ENCODE results near the gene CACNA1S.

Gene CACNA1S

DNA sequence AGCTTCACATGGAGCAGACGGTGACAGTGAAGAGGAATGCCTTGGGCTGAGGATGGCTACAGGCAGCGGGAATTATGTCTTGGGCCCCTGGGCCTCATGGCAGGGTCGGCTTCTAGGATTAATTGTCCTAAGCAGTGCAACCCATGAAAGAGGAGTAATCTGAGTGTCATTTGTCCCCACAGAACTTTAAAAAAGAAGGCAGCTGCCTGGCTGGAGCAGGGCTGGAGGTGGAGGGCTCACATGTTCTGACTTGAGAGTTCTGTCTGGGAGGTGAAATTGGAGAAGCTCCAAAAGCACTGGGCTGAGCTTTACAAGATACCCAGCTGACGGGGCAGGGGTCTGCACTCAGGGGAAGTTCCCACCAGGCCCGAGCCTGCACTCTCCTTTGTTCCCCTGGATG lies 22.6 kb downstream of the CACNA1S start:
- no peak overlapping the region for H3K4me3 ChIP-seq (ENCODE audit: low read depth, low read length)
- TF ChIP-seq, protein P1, sequence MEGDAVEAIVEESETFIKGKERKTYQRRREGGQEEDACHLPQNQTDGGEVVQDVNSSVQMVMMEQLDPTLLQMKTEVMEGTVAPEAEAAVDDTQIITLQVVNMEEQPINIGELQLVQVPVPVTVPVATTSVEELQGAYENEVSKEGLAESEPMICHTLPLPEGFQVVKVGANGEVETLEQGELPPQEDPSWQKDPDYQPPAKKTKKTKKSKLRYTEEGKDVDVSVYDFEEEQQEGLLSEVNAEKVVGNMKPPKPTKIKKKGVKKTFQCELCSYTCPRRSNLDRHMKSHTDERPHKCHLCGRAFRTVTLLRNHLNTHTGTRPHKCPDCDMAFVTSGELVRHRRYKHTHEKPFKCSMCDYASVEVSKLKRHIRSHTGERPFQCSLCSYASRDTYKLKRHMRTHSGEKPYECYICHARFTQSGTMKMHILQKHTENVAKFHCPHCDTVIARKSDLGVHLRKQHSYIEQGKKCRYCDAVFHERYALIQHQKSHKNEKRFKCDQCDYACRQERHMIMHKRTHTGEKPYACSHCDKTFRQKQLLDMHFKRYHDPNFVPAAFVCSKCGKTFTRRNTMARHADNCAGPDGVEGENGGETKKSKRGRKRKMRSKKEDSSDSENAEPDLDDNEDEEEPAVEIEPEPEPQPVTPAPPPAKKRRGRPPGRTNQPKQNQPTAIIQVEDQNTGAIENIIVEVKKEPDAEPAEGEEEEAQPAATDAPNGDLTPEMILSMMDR (conservative IDR thresholded peaks at IDR 0.05; ENCODE audit: low read depth, low read length) = no peak
- DNase-seq (ENCODE audit: low read depth) = no peak

DNA sequence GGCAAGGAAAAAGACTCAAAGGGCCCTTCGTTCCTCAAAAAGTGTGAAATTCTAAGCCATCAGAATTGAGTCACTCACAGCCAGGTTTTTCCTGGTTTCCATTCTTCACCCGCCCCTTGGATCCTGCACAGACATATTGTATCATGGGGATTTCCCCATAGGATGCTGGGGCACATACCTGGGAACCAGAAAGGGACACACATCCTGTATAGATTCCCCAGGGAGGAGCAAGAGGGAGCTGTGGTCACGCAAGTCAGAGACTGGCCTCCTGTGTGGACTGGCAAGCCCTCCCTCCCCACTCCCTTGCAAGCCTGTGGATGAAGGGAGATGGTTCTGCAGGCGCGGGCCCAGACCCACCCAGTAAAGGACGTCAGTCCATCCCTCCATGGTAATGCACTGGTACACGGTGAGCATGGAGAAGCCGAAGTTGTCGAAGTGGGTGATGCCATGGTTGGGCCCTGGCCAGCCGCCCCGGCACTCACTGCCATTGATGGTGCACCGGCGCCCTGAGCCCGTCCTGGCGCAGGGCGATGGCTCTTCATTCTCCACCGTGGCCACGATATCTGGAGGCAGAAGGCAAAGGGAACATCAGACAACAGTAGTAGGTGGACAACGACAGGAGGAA lies 23.2 kb downstream of the CACNA1S start:
- TF ChIP-seq, protein P1 (conservative IDR thresholded peaks at IDR 0.05; ENCODE audit: low read depth, low read length) = no peak
- DNase-seq (ENCODE audit: low read depth) = no peak
- no peak overlapping the region for H3K4me3 ChIP-seq (ENCODE audit: low read depth, low read length)

DNA sequence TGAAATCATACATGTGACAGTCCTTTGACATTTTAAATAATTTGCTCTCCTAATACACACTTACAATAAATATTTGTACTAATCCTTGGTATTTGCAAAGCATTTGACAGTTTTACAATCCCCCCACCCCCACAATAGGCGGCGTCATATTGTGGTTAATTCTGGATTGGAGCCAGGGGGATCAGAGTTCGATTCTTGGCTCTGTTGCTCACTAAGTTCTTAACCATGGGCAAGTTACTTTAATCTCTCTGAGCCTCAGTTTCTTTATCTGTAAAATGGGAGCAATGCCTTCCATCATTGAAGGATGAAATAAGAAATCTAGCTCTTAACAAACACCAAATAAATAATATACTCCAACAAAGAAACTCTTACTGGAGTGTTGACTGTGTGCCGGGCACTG lies 23.8 kb downstream of the CACNA1S start:
- H3K4me3 ChIP-seq (ENCODE audit: low read depth, low read length) = no peak overlapping the region
- TF ChIP-seq, protein P1 (conservative IDR thresholded peaks at IDR 0.05; ENCODE audit: low read depth, low read length) = no peak
- DNase-seq (ENCODE audit: low read depth) = no peak

DNA sequence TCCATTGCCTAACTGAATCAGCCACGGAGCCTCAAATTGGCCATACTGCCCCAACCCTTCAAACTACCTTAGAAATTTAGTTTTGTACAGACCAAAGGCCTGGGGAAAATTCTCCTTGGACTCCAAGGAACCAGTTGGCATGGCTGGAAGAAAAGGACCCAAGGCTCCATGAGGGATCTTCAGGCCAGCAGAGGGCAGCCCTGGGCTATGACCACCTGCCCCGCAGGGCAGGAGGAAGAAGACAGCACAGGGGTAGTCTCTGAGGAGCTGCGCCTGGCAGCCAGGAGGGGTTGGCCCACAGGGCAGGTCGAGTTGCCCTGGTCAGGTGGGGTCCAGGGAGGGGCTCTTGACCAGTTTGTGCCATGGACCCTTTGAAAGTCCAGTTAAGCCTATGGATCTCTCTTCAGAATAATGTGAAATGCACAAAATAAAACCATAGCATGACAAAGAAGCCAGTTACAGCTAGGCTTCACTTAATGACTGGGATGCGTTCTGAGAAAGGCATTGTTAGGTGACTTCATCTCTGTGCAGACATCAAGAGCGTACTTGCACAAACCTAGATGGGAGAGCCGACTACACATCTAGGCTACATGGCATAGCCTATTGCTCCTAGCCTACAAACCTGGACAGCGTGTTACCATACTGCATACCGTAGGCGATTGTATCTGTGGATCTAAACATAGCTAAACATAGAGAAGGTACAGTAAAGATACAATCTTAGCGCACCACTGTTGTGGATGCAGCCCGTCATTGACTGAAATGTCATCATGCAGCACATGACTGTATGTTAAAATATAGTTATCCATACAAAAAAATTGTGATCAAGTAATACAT lies 26.1 kb downstream of the CACNA1S start:
- no peak overlapping the region for H3K4me3 ChIP-seq (ENCODE audit: low read depth, low read length)
- peak; percentile 64 for DNase-seq (ENCODE audit: low read depth)
- TF ChIP-seq, protein P1 (conservative IDR thresholded peaks at IDR 0.05; ENCODE audit: low read depth, low read length) = peak; percentile 86

DNA sequence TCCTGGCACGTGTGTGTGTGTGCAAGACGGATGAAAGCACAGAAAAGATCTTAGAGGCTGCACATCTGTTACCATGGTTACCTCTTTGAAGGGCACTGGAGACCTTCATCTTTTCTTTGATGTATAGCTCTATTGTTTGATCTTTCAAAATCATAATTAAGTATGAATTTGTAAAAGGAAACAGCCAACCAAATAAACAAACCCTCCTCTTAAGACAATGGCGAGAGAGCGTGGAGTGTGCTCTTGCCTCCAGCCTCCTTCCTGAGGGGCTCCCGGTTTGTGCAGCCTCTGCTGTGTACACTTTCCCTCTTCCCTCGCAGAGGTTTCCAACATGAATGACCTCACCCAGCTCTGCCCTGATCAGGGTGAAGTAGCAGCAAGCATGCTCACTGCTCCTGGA lies 27.9 kb downstream of the CACNA1S start:
- no peak for DNase-seq (ENCODE audit: low read depth)
- TF ChIP-seq, protein P1 (conservative IDR thresholded peaks at IDR 0.05; ENCODE audit: low read depth, low read length) = no peak
- no peak overlapping the region for H3K4me3 ChIP-seq (ENCODE audit: low read depth, low read length)

DNA sequence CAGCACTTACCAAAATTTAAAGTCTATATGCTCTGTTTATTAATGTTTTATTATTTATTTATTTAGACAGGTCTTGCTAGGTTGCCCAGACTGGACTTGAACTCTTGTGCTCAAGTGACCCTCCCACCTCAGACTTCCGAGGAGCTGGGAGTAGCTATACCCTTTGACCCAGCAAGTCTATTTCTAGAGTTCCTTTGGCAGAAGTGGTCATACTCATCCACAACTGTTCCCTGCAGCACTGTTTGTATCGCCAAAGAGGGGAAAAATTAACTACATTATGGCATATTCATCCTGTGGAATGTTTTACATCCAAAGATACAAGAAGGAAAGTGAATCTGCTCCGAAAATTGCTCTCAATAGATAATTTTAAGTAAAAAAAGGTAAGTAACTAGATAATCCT lies 28.5 kb downstream of the CACNA1S start:
- no peak overlapping the region for H3K4me3 ChIP-seq (ENCODE audit: low read depth, low read length)
- TF ChIP-seq, protein P1 (conservative IDR thresholded peaks at IDR 0.05; ENCODE audit: low read depth, low read length) = no peak
- DNase-seq (ENCODE audit: low read depth) = no peak
